GM18511 (cell line): ENCODE data around the gene STMP1.

Experiments used
- ATAC-seq: cut with Tn5 transposase; IDR thresholded peaks from one replicate; pipeline ENCODE4 v1.9.1; 2021; ENCODE audit warnings: mild to moderate bottlenecking, moderate library complexity; ENCODE audit not compliant: unreplicated experiment

Gene STMP1

GRCh38 chr7:135693558-135693957 is 31.2 kb downstream of the STMP1 start:
- ATAC-seq: no peak

- ATAC-seq: no peak
Measured at GRCh38 chr7:135697276-135698049, 35.1 kb downstream of the STMP1 start.

DNA sequence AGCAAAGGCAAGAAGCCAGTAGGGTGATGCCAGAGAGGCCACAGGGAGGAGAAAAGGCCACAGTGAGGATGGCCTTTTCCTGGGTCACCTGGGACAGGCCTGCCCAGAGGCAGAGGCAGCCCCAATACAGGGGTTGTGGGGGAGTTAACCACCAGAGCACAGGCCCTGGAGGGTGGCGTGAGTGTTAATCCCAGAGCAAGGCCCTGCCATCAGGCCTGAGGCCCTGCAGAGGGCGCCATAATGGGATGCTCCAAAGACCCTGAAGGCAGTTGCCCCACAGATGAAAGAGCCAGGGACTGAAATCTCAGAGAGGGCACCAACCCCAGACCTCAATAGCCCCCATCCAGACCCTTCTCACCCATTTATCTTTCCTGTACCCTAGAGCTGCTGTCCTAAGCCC is 41.8 kb downstream of the STMP1 start:
- ATAC-seq: no peak

DNA sequence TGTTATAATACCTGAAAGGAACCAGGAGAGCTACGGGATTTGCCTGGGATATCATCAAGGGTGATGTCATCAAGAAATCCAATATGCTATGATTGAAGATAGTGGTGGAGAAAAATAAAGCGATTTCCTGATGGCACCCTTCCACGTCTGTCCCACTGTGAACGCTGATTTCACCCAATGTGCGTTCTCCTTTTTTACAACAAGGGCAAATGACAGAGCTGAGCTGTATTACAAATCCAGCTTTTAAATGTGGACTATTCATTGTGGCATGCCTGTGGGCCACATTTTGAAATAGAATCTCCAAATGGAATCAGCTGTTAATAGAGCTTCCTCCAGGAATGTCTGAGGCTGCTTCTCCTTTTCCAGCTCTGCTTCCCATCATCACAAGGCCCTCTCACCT is 42.4 kb downstream of the STMP1 start:
- no peak for ATAC-seq

GRCh38 chr7:135706038-135706742 is 43.9 kb downstream of the STMP1 start:
- ATAC-seq: no peak

DNA sequence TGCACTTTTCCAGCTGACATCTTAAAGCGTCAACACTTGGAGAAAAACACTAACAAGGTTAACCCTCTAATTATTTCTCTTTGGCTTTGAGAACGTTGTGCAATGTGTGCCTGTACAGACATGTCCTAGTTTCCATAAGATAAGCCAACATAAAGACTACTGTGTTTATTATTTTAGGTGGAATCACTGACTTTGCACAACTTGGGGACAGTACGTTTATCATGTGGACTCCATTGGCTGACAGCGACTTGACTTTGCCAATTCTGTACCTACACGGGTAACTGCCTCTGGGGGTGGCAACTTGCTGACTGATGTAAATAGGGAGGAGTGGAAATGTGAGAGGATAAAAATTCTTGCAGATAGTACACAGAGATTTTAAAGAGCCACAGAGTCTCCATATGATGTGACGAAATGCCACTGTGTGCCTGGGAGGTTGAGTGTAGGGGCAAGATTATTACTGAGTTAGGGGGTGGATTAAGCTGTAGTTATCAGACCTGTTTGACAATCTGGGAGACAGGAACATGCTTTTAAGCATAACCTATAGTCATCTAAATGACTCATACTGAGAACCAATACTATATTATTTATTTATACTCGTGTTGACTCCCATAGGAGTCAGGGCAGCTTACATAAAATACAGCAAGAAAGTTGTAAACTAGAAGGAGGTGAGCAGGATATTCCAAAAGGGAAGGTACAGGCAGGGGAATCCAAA is 44.7 kb downstream of the STMP1 start:
- no peak for ATAC-seq

- no peak for ATAC-seq
Measured at GRCh38 chr7:135707570-135707966, 45.3 kb downstream of the STMP1 start.

- no peak for ATAC-seq
Measured at GRCh38 chr7:135708041-135708440, 45.7 kb downstream of the STMP1 start.

DNA sequence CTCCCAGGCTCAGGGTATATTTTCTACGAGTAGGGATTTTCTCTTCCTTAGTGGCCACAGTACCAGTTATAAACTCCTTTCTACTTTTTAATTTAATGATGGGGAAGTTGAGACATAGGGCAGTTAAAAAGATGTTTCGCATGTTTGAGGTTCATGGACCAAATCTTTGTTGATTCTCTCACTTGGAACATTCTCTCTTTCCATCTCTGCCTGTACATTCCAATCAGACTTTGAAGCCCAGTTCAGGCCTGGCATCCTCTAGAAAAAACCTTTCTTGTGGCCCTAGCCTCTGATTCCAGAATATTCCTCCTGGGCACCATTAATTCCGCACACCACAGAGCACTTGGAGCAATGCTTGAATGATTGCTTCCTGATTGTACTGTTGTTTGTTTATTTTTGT is 47.2 kb downstream of the STMP1 start:
- ATAC-seq: no peak

- ATAC-seq: no peak
Measured at GRCh38 chr7:135710417-135711138, 48.3 kb downstream of the STMP1 start.

GRCh38 chr7:135711139-135711469 is 48.8 kb downstream of the STMP1 start:
- no peak for ATAC-seq

GRCh38 chr7:135712182-135712782 is 50.0 kb downstream of the STMP1 start:
- peak; percentile 36 for ATAC-seq

DNA sequence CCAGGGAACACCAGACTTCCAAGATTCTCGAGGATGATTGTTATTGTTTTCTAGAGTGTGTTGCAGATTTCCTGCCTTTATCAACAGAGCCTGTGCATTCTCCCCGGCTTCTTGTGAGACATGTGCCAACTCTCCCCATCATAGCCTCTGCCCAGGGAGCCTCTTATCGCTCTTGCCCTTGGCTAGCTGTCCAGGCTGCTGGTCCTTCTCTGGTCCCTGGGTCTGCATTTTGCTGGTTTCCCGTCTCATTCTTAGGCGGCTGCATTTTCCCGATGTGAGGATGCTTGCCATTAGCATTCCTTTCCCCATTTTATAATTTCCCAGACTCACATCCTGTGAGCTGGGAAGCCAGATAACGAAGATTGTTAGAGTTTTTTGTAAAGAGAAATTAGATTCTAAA is 50.5 kb downstream of the STMP1 start:
- ATAC-seq: no peak

DNA sequence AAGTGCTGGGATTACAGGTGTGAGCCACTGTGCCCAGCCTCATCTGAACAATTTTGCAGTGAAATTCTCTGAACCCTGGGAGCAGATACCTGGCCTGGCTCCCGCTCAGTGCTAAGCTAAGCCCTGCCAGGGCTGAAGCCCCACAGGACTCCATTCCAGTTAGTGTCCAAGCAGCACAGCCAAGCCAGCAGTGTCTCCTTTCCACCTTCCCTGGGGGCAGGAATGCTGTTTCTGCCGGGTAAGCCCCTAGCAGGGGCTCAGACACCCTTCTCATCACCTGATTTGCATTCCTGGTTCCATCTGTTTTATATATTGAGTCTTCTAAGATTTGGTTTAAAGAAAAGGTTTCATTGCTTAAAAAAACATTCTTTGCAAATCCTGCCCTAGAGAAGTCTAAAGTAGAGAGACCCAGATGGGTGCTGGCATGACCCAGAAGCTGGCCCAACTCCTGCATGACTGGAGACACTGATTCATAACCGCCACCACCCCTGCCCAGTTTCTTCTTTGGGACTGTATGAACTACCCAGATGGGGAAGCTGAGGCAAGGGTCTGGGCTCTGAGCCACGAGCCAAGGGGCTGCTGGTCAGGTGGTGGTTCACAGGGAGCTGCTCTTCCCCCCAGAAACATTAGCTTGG is 51.6 kb downstream of the STMP1 start:
- no peak for ATAC-seq

DNA sequence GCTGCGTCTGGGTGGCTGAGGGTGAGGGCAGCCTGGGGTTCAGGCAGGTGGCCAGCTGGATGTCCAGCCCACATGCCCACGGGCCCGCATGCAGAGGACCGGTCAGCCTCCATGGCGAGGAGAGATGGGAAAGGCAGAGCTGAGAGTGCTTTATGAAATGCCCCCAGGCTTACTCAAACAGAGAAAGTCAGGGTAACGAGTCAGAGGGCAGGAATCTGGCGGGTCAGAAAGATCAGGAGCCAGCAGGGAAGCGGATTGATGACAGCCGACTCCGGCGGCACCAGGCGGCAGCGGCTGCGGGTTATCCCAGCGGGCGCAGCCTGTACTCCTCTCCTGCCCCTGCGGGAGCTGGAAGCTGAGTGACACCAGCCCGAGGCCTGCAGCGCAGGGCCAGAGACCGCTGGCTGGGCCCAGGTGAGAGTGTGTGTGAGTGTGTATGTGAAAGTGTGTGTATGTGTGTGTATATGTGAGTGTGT is 52.3 kb downstream of the STMP1 start:
- ATAC-seq: no peak

- ATAC-seq: no peak
Measured at GRCh38 chr7:135715055-135715522, 52.8 kb downstream of the STMP1 start.

DNA sequence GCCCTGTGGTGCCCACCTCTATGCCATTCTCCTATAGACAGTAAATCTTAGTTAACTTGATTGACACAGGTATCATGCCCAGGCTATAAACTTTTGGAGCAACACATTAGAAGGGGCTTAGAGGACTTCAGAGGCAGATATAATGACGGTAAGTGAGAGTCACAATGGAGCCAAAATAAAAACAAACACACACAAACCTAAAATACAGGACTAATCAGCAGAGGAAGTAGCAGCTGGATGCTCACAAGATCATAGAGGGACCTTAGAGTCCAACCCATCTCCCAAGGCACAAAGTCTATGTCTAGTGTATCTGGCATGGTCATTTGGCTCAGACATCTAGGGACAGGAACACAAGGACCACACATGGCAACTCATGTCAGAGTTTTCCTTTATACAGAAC is 53.4 kb downstream of the STMP1 start:
- ATAC-seq: no peak

- ATAC-seq: no peak
Measured at GRCh38 chr7:135716677-135717238, 54.4 kb downstream of the STMP1 start.

- ATAC-seq: no peak
Measured at GRCh38 chr7:135717693-135718092, 55.4 kb downstream of the STMP1 start.

DNA sequence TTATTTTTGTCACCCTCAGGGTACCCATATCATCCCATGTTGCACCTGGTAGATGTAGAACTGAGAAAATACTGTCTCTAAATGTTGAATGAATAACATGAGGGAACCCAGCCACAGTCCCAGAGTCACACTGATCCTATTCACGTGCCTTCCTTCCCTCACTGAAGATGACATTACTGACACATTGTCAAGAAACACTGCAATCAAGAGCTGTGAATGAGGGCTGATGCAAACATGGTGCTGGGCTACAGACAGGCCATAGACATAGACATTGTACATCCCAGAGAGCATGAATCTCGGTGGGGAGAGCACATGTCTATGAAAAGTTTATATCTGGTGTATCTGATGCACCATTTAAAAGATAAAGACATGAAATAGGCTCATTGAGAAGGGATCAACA is 55.9 kb downstream of the STMP1 start:
- ATAC-seq: no peak
